HEK293 (cell line): Measurements from ENCODE around the gene CORO7.
"Not testable (repeated sequence)": the region's sequence is repeated elsewhere in the genome, so short reads cannot be mapped to it uniquely, and the experiment has no call there.

Experiments used
- CTCF ChIA-PET: fragments of 350-600 bp; formaldehyde crosslinking; extraction: SDS; loops from one replicate; lab custom pipeline; 2021; ENCODE audit warnings: antibody characterized with exemption; lab: Yijun Ruan, JAX
- POLR2A ChIA-PET: fragments of 300-600 bp; formaldehyde crosslinking; extraction: SDS; loops from one replicate; lab custom pipeline; 2020; ENCODE audit warnings: antibody characterized with exemption, inconsistent platforms; lab: Yijun Ruan, JAX
- H3K27ac ChIP-seq: fragments of 200-500 bp; sonication (Bioruptor generic); 2 replicates; pipeline ENCODE4 v1.5.1; 2014; ENCODE audit warnings: low read depth, low read length, control low read depth, inconsistent platforms; ENCODE audit errors: extremely low read depth
- H3K36me3 ChIP-seq, 2 experiments: fragments of 200-500 bp in 1 of 2; sonication (Bioruptor generic) in 1 of 2; 1 replicate in 1 of 2; 2 replicates in 1 of 2; pipeline ENCODE4 v1.5.1; 2014 to 2017; ENCODE audit warnings: inconsistent platforms in 2 of 2, low read length in 2 of 2; ENCODE audit not compliant: control insufficient read depth in 2 of 2, insufficient read depth in 1 of 2
- H3K4me1 ChIP-seq: fragments of 200-500 bp; sonication (Bioruptor generic); 2 replicates; pipeline ENCODE4 v1.5.1; 2014; ENCODE audit warnings: mild to moderate bottlenecking, low read length, inconsistent platforms; ENCODE audit not compliant: control insufficient read depth, insufficient read depth
- H3K4me3 ChIP-seq: 2 replicates; pipeline ENCODE4 v1.5.1; 2011; ENCODE audit warnings: low read depth, mild to moderate bottlenecking, control low read depth, low read length, moderate library complexity
- H3K9me3 ChIP-seq: fragments of 200-500 bp; sonication (Bioruptor generic); 2 replicates; pipeline ENCODE4 v1.5.1; 2014; ENCODE audit warnings: low read depth, low read length, inconsistent platforms; ENCODE audit not compliant: control insufficient read depth, insufficient read depth
- BCL11A ChIP-seq: fragments of 450-650 bp; formaldehyde crosslinking; IDR thresholded peaks from 2 replicates; pipeline ENCODE4 v1.5.1; 2016; ENCODE audit warnings: low read depth, missing biosample characterization, missing genetic modification characterization
- GFI1B ChIP-seq: fragments of 450-650 bp; formaldehyde crosslinking; IDR thresholded peaks from 2 replicates; pipeline ENCODE4 v1.5.1; 2016; ENCODE audit warnings: missing biosample characterization, missing genetic modification characterization
- KLF9 ChIP-seq: fragments of 450-650 bp; formaldehyde crosslinking; IDR thresholded peaks from 2 replicates; pipeline ENCODE4 v1.5.1; 2016; ENCODE audit warnings: missing biosample characterization, missing genetic modification characterization, low read depth
- PRDM6 ChIP-seq: fragments of 450-650 bp; formaldehyde crosslinking; IDR thresholded peaks from 2 replicates; pipeline ENCODE4 v1.5.1; 2017; ENCODE audit warnings: missing biosample characterization, missing genetic modification characterization
- RBAK ChIP-seq: fragments of 450-650 bp; formaldehyde crosslinking; IDR thresholded peaks from 2 replicates; pipeline ENCODE4 v1.5.1; 2016; ENCODE audit warnings: missing biosample characterization, missing genetic modification characterization
- YY1 ChIP-seq: fragments of 450-650 bp; formaldehyde crosslinking; IDR thresholded peaks from 2 replicates; pipeline ENCODE4 v1.5.1; 2018; ENCODE audit warnings: missing biosample characterization, missing genetic modification characterization
- ZFHX2 ChIP-seq: fragments of 450-650 bp; formaldehyde crosslinking; conservative IDR thresholded peaks from 2 replicates; pipeline ENCODE4 v1.5.1; 2016; ENCODE audit warnings: missing biosample characterization, missing genetic modification characterization
- ZNF184 ChIP-seq: fragments of 450-650 bp; IDR thresholded peaks from 2 replicates; pipeline ENCODE4 v1.5.1; 2018; ENCODE audit warnings: missing biosample characterization, mild to moderate bottlenecking, missing genetic modification characterization
- ZNF19 ChIP-seq: fragments of 450-650 bp; formaldehyde crosslinking; IDR thresholded peaks from 2 replicates; pipeline ENCODE4; 2016; ENCODE audit warnings: missing biosample characterization, missing genetic modification characterization, low read depth
- ZNF266 ChIP-seq: fragments of 450-650 bp; formaldehyde crosslinking; IDR thresholded peaks from 2 replicates; pipeline ENCODE4 v1.5.1; 2016; ENCODE audit warnings: missing biosample characterization, missing genetic modification characterization, low read depth
- ZNF292 ChIP-seq: fragments of 450-650 bp; formaldehyde crosslinking; IDR thresholded peaks from 2 replicates; pipeline ENCODE4 v1.5.1; 2016; ENCODE audit warnings: low read depth, missing biosample characterization, missing genetic modification characterization, borderline replicate concordance
- ZNF558 ChIP-seq: fragments of 450-650 bp; formaldehyde crosslinking; IDR thresholded peaks from 2 replicates; pipeline ENCODE4 v1.5.1; 2016; ENCODE audit warnings: missing biosample characterization, missing genetic modification characterization
- ZNF561 ChIP-seq: fragments of 450-650 bp; IDR thresholded peaks from 2 replicates; pipeline ENCODE4 v1.5.1; 2018; ENCODE audit warnings: missing biosample characterization, missing genetic modification characterization, borderline replicate concordance
- ZNF585B ChIP-seq: fragments of 450-650 bp; formaldehyde crosslinking; IDR thresholded peaks from 2 replicates; pipeline ENCODE4 v1.5.1; 2016; ENCODE audit warnings: missing biosample characterization, missing genetic modification characterization
- ZNF600 ChIP-seq: fragments of 450-650 bp; formaldehyde crosslinking; IDR thresholded peaks from 2 replicates; pipeline ENCODE4 v1.5.1; 2016; ENCODE audit warnings: missing biosample characterization, missing genetic modification characterization
- ZSCAN23 ChIP-seq: fragments of 450-650 bp; formaldehyde crosslinking; IDR thresholded peaks from 2 replicates; pipeline ENCODE4 v1.5.1; 2016; ENCODE audit warnings: missing biosample characterization, missing genetic modification characterization
- TF ChIP-seq, protein P1 (sequence below): fragments of 450-650 bp; formaldehyde crosslinking; IDR thresholded peaks from 2 replicates; pipeline ENCODE4 v1.5.1; 2016; ENCODE audit warnings: missing biosample characterization, missing genetic modification characterization

The CORO7 gene

DNA sequence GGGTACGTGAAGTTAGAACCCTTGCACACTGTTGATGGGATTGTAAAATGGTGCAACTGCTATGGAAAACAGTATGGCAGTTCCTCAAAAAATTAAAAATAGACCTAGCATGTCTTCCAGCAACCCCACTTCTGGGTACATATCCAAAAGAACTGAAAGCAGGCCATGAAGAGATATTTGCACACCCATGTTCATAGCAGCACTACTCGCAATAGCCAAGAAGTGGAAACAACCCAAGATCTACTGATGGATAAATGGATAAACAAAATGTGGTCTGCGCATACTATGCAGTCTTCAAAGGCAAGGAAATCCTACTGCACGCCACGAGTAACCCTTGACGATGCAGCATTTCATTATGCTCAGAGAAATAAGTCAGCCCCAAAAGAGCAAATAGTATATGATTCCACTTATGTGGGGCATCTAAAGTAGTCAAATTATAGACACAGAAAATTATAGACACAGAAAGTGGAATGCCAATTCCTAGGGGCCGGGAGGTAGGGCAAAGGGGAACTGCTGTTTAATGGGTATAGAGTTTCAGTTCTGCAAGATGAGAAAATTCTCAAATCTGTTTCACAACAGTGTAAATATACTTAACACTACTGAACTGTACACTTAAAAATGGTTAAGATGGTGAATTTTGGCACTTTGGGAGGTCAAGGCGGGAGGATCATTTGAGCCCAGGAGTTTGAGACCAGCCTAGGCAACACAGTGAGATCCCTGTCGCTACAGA, 17.2 kb downstream of the CORO7 start:
- CTCF ChIA-PET, result interaction anchor here (0.5 to 7.4 kb wide), 4 partner anchors 16 to 170 kb away, joined by 3 to 135 read pairs (median 61); partner anchors contain the start of gene CORO7

GRCh38 chr16:4395055-4395726, 21.2 kb downstream of the CORO7 start:
- ChIA-PET POLR2A (no interaction called here), CTCF (interaction anchor here (1.1 to 2.1 kb wide), 2 partner anchors 9 to 67 kb away, joined by 4 to 12 read pairs; no protein-coding TSS in a partner anchor)
- peaks cover 0 to 30% of the 10 kb centered on the region in 2 experiments; a peak in 2 of 3 replicates for H3K36me3 ChIP-seq
- no peak overlapping the region for H3K4me3 ChIP-seq
- TF ChIP-seq ZNF600 (tag by site-specific recombination) (peak; percentile 50; the same call in 1 of the 2 replicates), ZNF19 (no peak), ZNF266 (tag by site-specific recombination) (no peak), ZNF292 (tag by site-specific recombination) (no peak)
- no peaks in the 10 kb centered on the region for H3K4me1 ChIP-seq
- H3K9me3 ChIP-seq, result no peaks in the 10 kb centered on the region
- H3K27ac ChIP-seq, result no peak overlapping the region

More for the DNA sequence above, 17.2 kb downstream of the CORO7 start:
- no peaks in the 10 kb centered on the region for H3K4me1 ChIP-seq
- no peak overlapping the region for H3K4me3 ChIP-seq
- POLR2A ChIA-PET, result interaction anchor here (0.7 to 0.9 kb wide), 2 partner anchors 33 to 43 kb away, joined by 3 to 7 read pairs; no protein-coding TSS in a partner anchor
- H3K9me3 ChIP-seq, result no peaks in the 10 kb centered on the region
- H3K36me3 ChIP-seq, result peaks cover 0 to 47% of the 10 kb centered on the region in 2 experiments; a peak in 2 of 3 replicates
- TF ChIP-seq PRDM6 (tag by site-specific recombination), result no peak
- TF ChIP-seq, all 188 proteins: peak for 0
- no peak overlapping the region for H3K27ac ChIP-seq

GRCh38 chr16:4393850-4394249, 22.5 kb downstream of the CORO7 start:
- H3K4me1 ChIP-seq, H3K27ac ChIP-seq, H3K4me3 ChIP-seq, H3K9me3 ChIP-seq, POLR2A ChIA-PET: not testable (repeated sequence)
- H3K36me3 ChIP-seq, result peaks cover 0 to 43% of the 10 kb centered on the region in 2 experiments; a peak in 2 of 3 replicates
- CTCF ChIA-PET, result interaction anchor here (0.6 to 6.9 kb wide), 4 partner anchors 10 to 140 kb away, joined by 3 to 91 read pairs (median 4); no protein-coding TSS in a partner anchor

DNA sequence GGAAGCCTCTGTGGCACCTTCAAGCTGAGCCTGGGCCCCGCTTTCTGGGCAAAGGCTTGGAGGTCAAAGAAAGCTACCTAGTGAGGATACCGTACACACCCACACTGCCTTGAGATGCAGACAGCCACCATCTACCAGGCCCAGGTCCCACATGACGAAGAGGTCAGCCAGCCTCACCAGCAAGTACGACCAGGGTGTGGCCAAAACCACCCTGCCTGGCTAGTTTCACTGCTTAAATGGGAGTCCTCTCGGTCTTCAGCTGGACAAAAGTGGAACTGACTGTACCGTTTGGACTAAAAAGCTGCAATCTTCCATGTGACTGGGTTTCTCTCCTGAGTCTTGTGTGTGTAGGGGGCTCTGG, 23.2 kb downstream of the CORO7 start:
- POLR2A ChIA-PET, result no interaction called here
- H3K4me1 ChIP-seq, result no peaks in the 10 kb centered on the region
- no peak overlapping the region for H3K4me3 ChIP-seq
- H3K36me3 ChIP-seq, result peaks cover 0 to 45% of the 10 kb centered on the region in 2 experiments; a peak in 2 of 3 replicates
- TF ChIP-seq RBAK (tag by site-specific recombination) (no peak), YY1 (tag by site-specific recombination) (no peak), ZFHX2 (no peak), ZSCAN23 (tag by site-specific recombination) (no peak), ZNF558 (tag by site-specific recombination) (no peak), ZNF561 (tag by site-specific recombination) (no peak), GFI1B (no peak), KLF9 (tag by site-specific recombination) (no peak), BCL11A (tag by site-specific recombination) (no peak), ZNF184 (tag by site-specific recombination) (no peak), ZNF585B (tag by site-specific recombination) (no peak)
- TF ChIP-seq, protein P1, sequence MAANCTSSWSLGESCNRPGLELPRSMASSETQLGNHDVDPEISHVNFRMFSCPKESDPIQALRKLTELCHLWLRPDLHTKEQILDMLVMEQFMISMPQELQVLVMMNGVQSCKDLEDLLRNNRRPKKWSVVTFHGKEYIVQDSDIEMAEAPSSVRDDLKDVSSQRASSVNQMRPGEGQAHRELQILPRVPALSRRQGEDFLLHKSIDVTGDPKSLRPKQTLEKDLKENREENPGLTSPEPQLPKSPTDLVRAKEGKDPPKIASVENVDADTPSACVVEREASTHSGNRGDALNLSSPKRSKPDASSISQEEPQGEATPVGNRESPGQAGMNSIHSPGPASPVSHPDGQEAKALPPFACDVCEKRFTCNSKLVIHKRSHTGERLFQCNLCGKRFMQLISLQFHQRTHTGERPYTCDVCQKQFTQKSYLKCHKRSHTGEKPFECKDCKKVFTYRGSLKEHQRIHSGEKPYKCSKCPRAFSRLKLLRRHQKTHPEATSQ (tag by site-specific recombination), result no peak
- TF ChIP-seq, all 188 proteins: peak for 0
- Histone ChIP-seq H3K9me3 (no peaks in the 10 kb centered on the region), H3K27ac (no peak overlapping the region)
- CTCF ChIA-PET, result interaction anchor here (0.7 to 6.9 kb wide), 4 partner anchors 10 to 140 kb away, joined by 3 to 91 read pairs (median 4); no protein-coding TSS in a partner anchor
